ENCODE measurements around the gene MND1.
"Not testable (repeated sequence)": the region's sequence is repeated elsewhere in the genome, so short reads cannot be mapped to it uniquely, and the experiment has no call there.

- TF ChIP-seq CTCF, POLR2A (IDR thresholded peaks at IDR 0.05): not testable (repeated sequence)
Observed at GRCh38 chr4:153461549-153461948, 117.1 kb downstream of the MND1 start.

All from esophagus squamous epithelium (tissue), 4 donors.